ENCODE measurements around the gene ANKRD1. TPM values are rescaled to one million over a fixed set of nuclear protein-coding genes. Genes with fewer than 3 reads are reported as not detected.
A peak's percentile ranks its signal among the peaks of the same experiment; 100 is the strongest.

Gene ANKRD1
- total RNA-seq, 2 donors from 2014 or later: 20.0 TPM; not detected in 1

GRCh38 chr10:90914992-90915765 lies 5.7 kb downstream of the ANKRD1 start:
- DNase-seq (ENCODE audit: low spot score): no peak
- no peak for TF ChIP-seq POLR2AphosphoS5 (IDR thresholded peaks at IDR 0.05)
- TF ChIP-seq, protein P1, sequence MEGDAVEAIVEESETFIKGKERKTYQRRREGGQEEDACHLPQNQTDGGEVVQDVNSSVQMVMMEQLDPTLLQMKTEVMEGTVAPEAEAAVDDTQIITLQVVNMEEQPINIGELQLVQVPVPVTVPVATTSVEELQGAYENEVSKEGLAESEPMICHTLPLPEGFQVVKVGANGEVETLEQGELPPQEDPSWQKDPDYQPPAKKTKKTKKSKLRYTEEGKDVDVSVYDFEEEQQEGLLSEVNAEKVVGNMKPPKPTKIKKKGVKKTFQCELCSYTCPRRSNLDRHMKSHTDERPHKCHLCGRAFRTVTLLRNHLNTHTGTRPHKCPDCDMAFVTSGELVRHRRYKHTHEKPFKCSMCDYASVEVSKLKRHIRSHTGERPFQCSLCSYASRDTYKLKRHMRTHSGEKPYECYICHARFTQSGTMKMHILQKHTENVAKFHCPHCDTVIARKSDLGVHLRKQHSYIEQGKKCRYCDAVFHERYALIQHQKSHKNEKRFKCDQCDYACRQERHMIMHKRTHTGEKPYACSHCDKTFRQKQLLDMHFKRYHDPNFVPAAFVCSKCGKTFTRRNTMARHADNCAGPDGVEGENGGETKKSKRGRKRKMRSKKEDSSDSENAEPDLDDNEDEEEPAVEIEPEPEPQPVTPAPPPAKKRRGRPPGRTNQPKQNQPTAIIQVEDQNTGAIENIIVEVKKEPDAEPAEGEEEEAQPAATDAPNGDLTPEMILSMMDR (IDR thresholded peaks at IDR 0.05): no peak
- TF ChIP-seq POLR2A (IDR thresholded peaks at IDR 0.05): no peak
- H3K4me3 ChIP-seq: no peak overlapping the region
- peaks cover 3% of the 10 kb centered on the region for H3K27me3 ChIP-seq (replicated peaks; ENCODE audit: insufficient read depth)
- no peaks in the 10 kb centered on the region for H3K36me3 ChIP-seq
- H3K27ac ChIP-seq: no peak overlapping the region
- intact Hi-C loops (cut with DNase I): loop anchor here (5.0 to 10.0 kb wide), 2 partner anchors 52 to 250 kb away; no protein-coding TSS in a partner anchor
- WGBS: 88% methylated on average over 10 of the region's 10 CpGs
- H3K9me3 ChIP-seq: no peaks in the 10 kb centered on the region
- H3K4me1 ChIP-seq (replicated peaks): peaks cover 6% of the 10 kb centered on the region

- H3K9me3 ChIP-seq: no peaks in the 10 kb centered on the region
- no peak for DNase-seq (ENCODE audit: low spot score)
- no peaks in the 10 kb centered on the region for H3K36me3 ChIP-seq
- intact Hi-C loops (cut with DNase I): loop anchor here (2.0 to 10.0 kb wide), 2 partner anchors 251 to 339 kb away; no protein-coding TSS in a partner anchor
- 98% methylated on average over 2 of the region's 2 CpGs for WGBS
- no peak overlapping the region for H3K27ac ChIP-seq
- H3K4me3 ChIP-seq: no peak overlapping the region
- peaks cover 6% of the 10 kb centered on the region for H3K4me1 ChIP-seq (replicated peaks)
- H3K27me3 ChIP-seq (replicated peaks; ENCODE audit: insufficient read depth): no peaks in the 10 kb centered on the region
- TF ChIP-seq POLR2AphosphoS5 (IDR thresholded peaks at IDR 0.05) (no peak), POLR2A (IDR thresholded peaks at IDR 0.05) (no peak)
- TF ChIP-seq, protein P1 (IDR thresholded peaks at IDR 0.05): no peak
Measured at GRCh38 chr10:90913774-90914420, 7.0 kb downstream of the ANKRD1 start.

GRCh38 chr10:90912854-90913479 lies 7.9 kb downstream of the ANKRD1 start:
- H3K27me3 ChIP-seq (replicated peaks; ENCODE audit: insufficient read depth): no peaks in the 10 kb centered on the region
- peak overlapping the region in 1 of 2 donors; percentile 37 for H3K27ac ChIP-seq
- intact Hi-C loops (cut with DNase I): loop anchor here (2.0 to 10.0 kb wide), 2 partner anchors 252 to 340 kb away; no protein-coding TSS in a partner anchor
- DNase-seq (ENCODE audit: low spot score): no peak
- H3K36me3 ChIP-seq: no peaks in the 10 kb centered on the region
- H3K9me3 ChIP-seq: no peaks in the 10 kb centered on the region
- H3K4me1 ChIP-seq (replicated peaks): peaks cover 6% of the 10 kb centered on the region
- no peak for TF ChIP-seq POLR2A (IDR thresholded peaks at IDR 0.05)
- no peak for TF ChIP-seq POLR2AphosphoS5 (IDR thresholded peaks at IDR 0.05)
- TF ChIP-seq, protein P1 (IDR thresholded peaks at IDR 0.05): no peak
- no peak overlapping the region for H3K4me3 ChIP-seq
- 86% methylated on average over 7 of the region's 7 CpGs for WGBS

DNA sequence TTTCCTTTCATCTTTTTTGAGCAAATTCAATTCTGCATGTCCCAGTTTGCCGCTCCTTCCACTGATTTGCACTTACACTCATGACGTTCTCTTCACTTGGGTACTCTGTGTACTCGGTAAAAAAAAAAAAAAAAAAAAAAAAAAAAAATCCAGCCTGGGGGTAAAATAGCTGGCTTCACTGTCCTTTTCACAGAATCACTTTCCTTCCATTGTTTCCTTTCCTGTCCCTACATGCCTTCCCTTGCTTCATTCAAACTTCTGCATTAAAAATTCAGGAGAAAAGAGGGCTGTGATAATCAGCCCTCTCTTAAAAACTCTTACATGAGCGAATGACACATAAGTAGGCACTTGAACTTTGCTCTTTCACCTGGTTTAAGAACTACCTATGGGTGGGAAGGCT lies 8.7 kb downstream of the ANKRD1 start:
- WGBS: 32% methylated on average over 4 of the region's 4 CpGs
- H3K9me3 ChIP-seq: no peaks in the 10 kb centered on the region
- H3K27me3 ChIP-seq (replicated peaks; ENCODE audit: insufficient read depth): no peaks in the 10 kb centered on the region
- intact Hi-C loops (cut with DNase I): loop anchor here (2.0 to 10.0 kb wide), 2 partner anchors 253 to 341 kb away; no protein-coding TSS in a partner anchor
- no peak overlapping the region for H3K4me3 ChIP-seq
- no peak for TF ChIP-seq POLR2A (IDR thresholded peaks at IDR 0.05)
- TF ChIP-seq, protein P1 (IDR thresholded peaks at IDR 0.05): no peak
- peak; percentile 40 for TF ChIP-seq POLR2AphosphoS5 (IDR thresholded peaks at IDR 0.05)
- H3K36me3 ChIP-seq: no peaks in the 10 kb centered on the region
- DNase-seq (ENCODE audit: low spot score): peak; percentile 22
- peaks cover under 1% of the 10 kb centered on the region for H3K4me1 ChIP-seq (replicated peaks)
- peak overlapping the region in 1 of 2 donors; percentile 37 for H3K27ac ChIP-seq
